A549 (cell line): ENCODE results near the gene PI4K2A. TPM values are rescaled to one million over a fixed set of nuclear protein-coding genes. Genes with fewer than 3 reads are reported as not detected.

Experiments used
- ATAC-seq, 2 experiments: fragments of 200-7000 bp in 1 of 2; fragments of >200 bp in 1 of 2; cut with Nextera tagmentation in 1 of 2; cut with Tn5 transposase in 1 of 2; 3 replicates each; pipeline versions ENCODE4 v1.8.0 to v1.9.1; 2018 to 2020; ENCODE audit warnings: mild to moderate bottlenecking in 1 of 2, moderate library complexity in 1 of 2
- CTCF ChIA-PET: fragments of 300-600 bp; sonication (Branson Sonifier 250); formaldehyde crosslinking; extraction: SDS; loops from one replicate; lab custom pipeline; 2021; ENCODE audit warnings: antibody characterized with exemption, inconsistent platforms; lab: Yijun Ruan, JAX
- POLR2A ChIA-PET: fragments of 350-600 bp; formaldehyde crosslinking; extraction: SDS; loops from one replicate; lab custom pipeline; 2021; ENCODE audit warnings: antibody characterized with exemption, inconsistent platforms; lab: Yijun Ruan, JAX
- DNase-seq, 2 experiments: peaks; one replicate each; pipeline versions ENCODE4 v3.0.0 to v3.0.0-alpha.2; 2011 to 2016; ENCODE audit warnings: low read depth in 1 of 2, low spot score in 1 of 2
- FAIRE-seq: peaks from 2 replicates; lab custom pipeline; 2011; peaks lifted over from hg19 to GRCh38; lab: Jason Lieb, UNC
- H3K27ac ChIP-seq, 2 experiments: fragments of >200 bp; sonication (Bioruptor Twin); formaldehyde crosslinking; 3 replicates each; pipeline ENCODE4 v1.5.1; 2016 to 2017
- H3K4me1 ChIP-seq: fragments of >200 bp; sonication (Bioruptor Twin); formaldehyde crosslinking; 3 replicates; pipeline ENCODE4 v1.6.1; 2016
- H3K4me2 ChIP-seq: fragments of >200 bp; sonication (Bioruptor Twin); formaldehyde crosslinking; 3 replicates; pipeline ENCODE4 v1.6.1; 2016
- H3K4me3 ChIP-seq: fragments of >200 bp; sonication (Bioruptor Twin); formaldehyde crosslinking; 3 replicates; pipeline ENCODE4 v1.5.1; 2016
- H3K9me3 ChIP-seq: fragments of >200 bp; sonication (Bioruptor Twin); formaldehyde crosslinking; 3 replicates; pipeline ENCODE4 v1.6.1; 2016
- CHD2 ChIP-seq: fragments of 150-350 bp; IDR thresholded peaks from 2 replicates; pipeline ENCODE4 v1.6.1; 2014; ENCODE audit warnings: low read length; ENCODE audit not compliant: partially characterized antibody
- CHD4 ChIP-seq: fragments of 200-600 bp; sonication (generic); IDR thresholded peaks from 2 replicates; pipeline ENCODE4 v1.6.1; 2016; ENCODE audit warnings: antibody characterized with exemption, mild to moderate bottlenecking, borderline replicate concordance
- CTCF ChIP-seq: fragments of >200 bp; sonication (Bioruptor Twin); formaldehyde crosslinking; IDR thresholded peaks from 3 replicates; pipeline ENCODE4 v1.5.1; 2016
- EHF ChIP-seq: fragments of 250-450 bp; sonication (Bioruptor Pico); IDR thresholded peaks from 2 replicates; pipeline ENCODE4 v1.5.0; 2020; ENCODE audit warnings: mild to moderate bottlenecking
- EP300 ChIP-seq, 2 experiments: fragments of >200 bp; sonication (Bioruptor Twin); formaldehyde crosslinking; IDR thresholded peaks; 2 replicates in 1 of 2; 3 replicates in 1 of 2; pipeline ENCODE4 v1.6.1; 2016 to 2017
- FOSB ChIP-seq: fragments of 250-450 bp; sonication (Bioruptor Pico); IDR thresholded peaks from 2 replicates; pipeline ENCODE4 v1.5.0; 2020; ENCODE audit warnings: mild to moderate bottlenecking, moderate library complexity
- HDAC2 ChIP-seq: fragments of 200-600 bp; sonication (generic); IDR thresholded peaks from 2 replicates; pipeline ENCODE4 v1.6.1; 2016
- HEYL ChIP-seq: fragments of 250-450 bp; sonication (Bioruptor Pico); IDR thresholded peaks from 2 replicates; pipeline ENCODE4 v1.8.0; 2021; ENCODE audit warnings: mild to moderate bottlenecking, moderate library complexity
- HMGXB4 ChIP-seq: fragments of 250-450 bp; sonication (Bioruptor Pico); IDR thresholded peaks from 2 replicates; pipeline ENCODE4 v1.5.0; 2021; ENCODE audit warnings: mild to moderate bottlenecking, moderate library complexity, borderline replicate concordance
- HOXA7 ChIP-seq: fragments of 250-450 bp; sonication (Bioruptor Pico); IDR thresholded peaks from 2 replicates; pipeline ENCODE4 v1.5.0; 2020; ENCODE audit warnings: mild to moderate bottlenecking, moderate library complexity
- JUNB ChIP-seq: fragments of >200 bp; sonication (Bioruptor Twin); formaldehyde crosslinking; IDR thresholded peaks from 2 replicates; pipeline ENCODE4 v1.6.1; 2016
- KDM1A ChIP-seq: fragments of 200-600 bp; sonication (generic); IDR thresholded peaks from 2 replicates; pipeline ENCODE4 v1.6.1; 2016; ENCODE audit warnings: low read depth, mild to moderate bottlenecking
- MAFK ChIP-seq: fragments of 450-650 bp; IDR thresholded peaks from 2 replicates; pipeline ENCODE4 v1.6.1; 2014; ENCODE audit not compliant: partially characterized antibody
- NR3C1 ChIP-seq: fragments of >200 bp; sonication (Bioruptor Twin); formaldehyde crosslinking; IDR thresholded peaks from 3 replicates; pipeline ENCODE4 v1.6.1; 2017
- RAD21 ChIP-seq, 2 experiments: fragments of >200 bp in 1 of 2; sonication (Bioruptor Twin) in 1 of 2; formaldehyde crosslinking in 1 of 2; IDR thresholded peaks in 1 of 2; conservative IDR thresholded peaks in 1 of 2; 2 replicates in 1 of 2; 3 replicates in 1 of 2; pipeline ENCODE4 v1.6.1; 2012 to 2018; ENCODE audit warnings: inconsistent platforms in 1 of 2
- RCOR1 ChIP-seq: fragments of 150-350 bp; IDR thresholded peaks from 2 replicates; pipeline ENCODE4 v1.6.1; 2014; ENCODE audit warnings: antibody characterized with exemption, low read length, low read depth
- SMC3 ChIP-seq: fragments of >200 bp; sonication (Bioruptor Twin); formaldehyde crosslinking; IDR thresholded peaks from 3 replicates; pipeline ENCODE4 v1.6.1; 2018; ENCODE audit warnings: inconsistent platforms
- SREBF2 ChIP-seq: fragments of 450-650 bp; IDR thresholded peaks from 2 replicates; pipeline ENCODE4 v1.6.1; 2014; ENCODE audit warnings: mild to moderate bottlenecking, moderate library complexity
- ZNF302 ChIP-seq: fragments of 250-450 bp; sonication (Bioruptor Pico); IDR thresholded peaks from 2 replicates; pipeline ENCODE4 v1.9.0; 2021; ENCODE audit warnings: inconsistent platforms, mild to moderate bottlenecking, moderate library complexity
- WGBS: methylation state at CpG from one replicate; pipeline ENCODE4 v1.1.6; 2017; ENCODE audit errors: missing lambda C conversion rate; 5-methylcytosine and 5-hydroxymethylcytosine counted together
- polyA plus RNA-seq, 4 experiments: library from polyadenylated mRNA; depleted of rRNA in 3 of 4; stranded (reverse); fragments of >200 nt; fragmentation: RNase III in 1 of 4; extraction: RNeasy Plus Mini Kit Qiagen cat#74134 plus additional on column Dnase treatment in 1 of 4; gene quantifications; 2 replicates in 3 of 4; 3 replicates in 1 of 4; pipeline ENCODE4 v1.2.3, GENCODE V29; 2011 to 2017
- TF ChIP-seq, protein P1 (sequence below): fragments of 250-450 bp; sonication (Bioruptor Pico); IDR thresholded peaks from 2 replicates; pipeline ENCODE4 v1.5.0; 2020; ENCODE audit warnings: low read depth, mild to moderate bottlenecking, moderate library complexity

PI4K2A gene
- polyA plus RNA-seq, 2 of the 4 experiments (the other 2 are of a cell fraction): 16.6 TPM

- TF ChIP-seq RAD21 (conservative IDR thresholded peaks at IDR 0.05 in 1 of 2, IDR thresholded peaks at IDR 0.05 in 1 of 2): peak; percentile 15 to 32; a peak in 2 of 5 replicates
- TF ChIP-seq EHF (CRISPR knock-in tag): no peak
- no peak for TF ChIP-seq HEYL (CRISPR knock-in tag)
- 0 out of 2 replicates have a peak, but pooled peaks have one; percentile 19 for TF ChIP-seq HOXA7 (CRISPR knock-in tag)
- TF ChIP-seq, protein P1, sequence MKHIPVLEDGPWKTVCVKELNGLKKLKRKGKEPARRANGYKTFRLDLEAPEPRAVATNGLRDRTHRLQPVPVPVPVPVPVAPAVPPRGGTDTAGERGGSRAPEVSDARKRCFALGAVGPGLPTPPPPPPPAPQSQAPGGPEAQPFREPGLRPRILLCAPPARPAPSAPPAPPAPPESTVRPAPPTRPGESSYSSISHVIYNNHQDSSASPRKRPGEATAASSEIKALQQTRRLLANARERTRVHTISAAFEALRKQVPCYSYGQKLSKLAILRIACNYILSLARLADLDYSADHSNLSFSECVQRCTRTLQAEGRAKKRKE (CRISPR knock-in tag): no peak
- no peak for TF ChIP-seq HMGXB4 (CRISPR knock-in tag)
- TF ChIP-seq MAFK: no peak
- TF ChIP-seq EP300 (IDR thresholded peaks at IDR 0.05): no peak
- TF ChIP-seq FOSB (CRISPR knock-in tag): no peak
- peak; percentile 78; the same call in 1 of the 2 replicates for TF ChIP-seq HDAC2
- TF ChIP-seq NR3C1: no peak
- 0 out of 3 replicates have a peak, but pooled peaks have one; percentile 7 for TF ChIP-seq SMC3
- 0 out of 2 replicates have a peak, but pooled peaks have one; percentile 62 for TF ChIP-seq RCOR1
- TF ChIP-seq JUNB: no peak
- TF ChIP-seq CHD4: peak; percentile 84
- no peak for TF ChIP-seq SREBF2
- TF ChIP-seq CHD2: no peak
- peak; percentile 15; the same call in 2 of the 3 replicates for TF ChIP-seq CTCF
- TF ChIP-seq ZNF302 (CRISPR knock-in tag): no peak
- TF ChIP-seq KDM1A: peak; percentile 94
- CTCF ChIA-PET: interaction anchor here (0.8 to 37.6 kb wide), 9 partner anchors 10 to 114 kb away, joined by 3 to 1127 read pairs (median 6); partner anchors contain the start of genes ANKRD2, MARVELD1 and ZFYVE27
Measured at GRCh38 chr10:97686301-97686961, 46.0 kb downstream of the PI4K2A start.

More at GRCh38 chr10:97686301-97686961, 46.0 kb downstream of the PI4K2A start:
- 2% methylated on average over 8 of the region's 14 CpGs for WGBS
- POLR2A ChIA-PET: interaction anchor here (0.8 to 3.4 kb wide), 18 partner anchors 8 to 203 kb away, joined by 3 to 53 read pairs (median 6); partner anchors contain the start of genes MARVELD1, UBTD1 and ZFYVE27
- FAIRE-seq (no peak), ATAC-seq (peak; percentile 0 to 8), DNase-seq (peak in 1 of 2 experiments; percentile 54)
- H3K4me2 ChIP-seq: peak overlapping the region; percentile 84
- peak overlapping the region; percentile 92 for H3K4me3 ChIP-seq
- peak overlapping the region; percentile 85 to 94 for H3K27ac ChIP-seq
- H3K9me3 ChIP-seq: no peaks in the 10 kb centered on the region
- H3K4me1 ChIP-seq: peaks cover 66% of the 10 kb centered on the region
